ENCODE measurements around the gene NRIP2.
"Not testable (repeated sequence)": the region's sequence is repeated elsewhere in the genome, so short reads cannot be mapped to it uniquely, and the experiment has no call there.

The NRIP2 gene

GRCh38 chr12:2834581-2835491 is at the start of gene NRIP2:
Gene NRIP2 (minus strand): TSS chr12:2835035. CDS start chr12:2834983, 52 bp downstream.
- Mint-ChIP-seq H3K36me3 (ENCODE audit: low read depth) (peaks cover 46% of the 10 kb centered on the region), H3K27me3 (no peaks in the 10 kb centered on the region), H3K4me3 (no peak within 1 kb of the TSS), H3K4me1 (ENCODE audit: low read depth) (no peaks in the 10 kb centered on the region), H3K9me3 (no peaks in the 10 kb centered on the region), H3K27ac (no peak within 1 kb of the TSS)

- Mint-ChIP-seq H3K27ac (peak overlapping the region; percentile 24), H3K9me3 (no peaks in the 10 kb centered on the region), H3K27me3 (no peaks in the 10 kb centered on the region), H3K4me3 (peak overlapping the region; percentile 7), H3K36me3 (ENCODE audit: low read depth) (peaks cover 37% of the 10 kb centered on the region), H3K4me1 (ENCODE audit: low read depth) (peaks cover 42% of the 10 kb centered on the region)
These were observed 45.0 kb upstream of the NRIP2 start for GRCh38 chr12:2879853-2880252.

GRCh38 chr12:2877953-2878732 is 43.3 kb upstream of the NRIP2 start:
- Mint-ChIP-seq H3K4me3 (peak overlapping the region; percentile 99), H3K36me3 (ENCODE audit: low read depth) (peaks cover 41% of the 10 kb centered on the region), H3K27me3 (no peaks in the 10 kb centered on the region), H3K27ac (peak overlapping the region; percentile 96), H3K4me1 (ENCODE audit: low read depth) (peaks cover 37% of the 10 kb centered on the region), H3K9me3 (no peaks in the 10 kb centered on the region)

- Mint-ChIP-seq H3K4me3 (peak within 1 kb of the TSS; percentile 99), H3K27me3 (no peaks in the 10 kb centered on the region), H3K4me1 (ENCODE audit: low read depth) (peaks cover 37% of the 10 kb centered on the region), H3K9me3 (no peaks in the 10 kb centered on the region), H3K27ac (peak within 1 kb of the TSS; percentile 96), H3K36me3 (ENCODE audit: low read depth) (peaks cover 45% of the 10 kb centered on the region)
These were observed 42.5 kb upstream of the NRIP2 start, which contains the start of the genes FOXM1 and RHNO1 for GRCh38 chr12:2877047-2877952. Gene FOXM1 (minus strand): TSS chr12:2877174. CDS start chr12:2874478, 2,696 bp downstream. Gene RHNO1 (plus strand): TSS chr12:2877223. CDS start chr12:2885367, 8,144 bp downstream.

- peak overlapping the region; percentile 85 for H3K27ac Mint-ChIP-seq
- peaks cover 33% of the 10 kb centered on the region for H3K4me1 Mint-ChIP-seq (ENCODE audit: low read depth)
- H3K27me3 Mint-ChIP-seq = no peaks in the 10 kb centered on the region
- H3K36me3 Mint-ChIP-seq (ENCODE audit: low read depth) = peaks cover 41% of the 10 kb centered on the region
- no peaks in the 10 kb centered on the region for H3K9me3 Mint-ChIP-seq
- H3K4me3 Mint-ChIP-seq = peak overlapping the region; percentile 99
These were observed 41.7 kb upstream of the NRIP2 start for GRCh38 chr12:2876431-2877046.

GRCh38 chr12:2868986-2869632 is 34.3 kb upstream of the NRIP2 start:
- not testable (repeated sequence) for H3K9me3 Mint-ChIP-seq, H3K4me3 Mint-ChIP-seq, H3K27me3 Mint-ChIP-seq, H3K27ac Mint-ChIP-seq
- H3K4me1 Mint-ChIP-seq (ENCODE audit: low read depth) = peaks cover 23% of the 10 kb centered on the region
- H3K36me3 Mint-ChIP-seq (ENCODE audit: low read depth) = peaks cover 51% of the 10 kb centered on the region

GRCh38 chr12:2864198-2864597 is 29.4 kb upstream of the NRIP2 start:
- Mint-ChIP-seq H3K4me3 (no peak overlapping the region), H3K36me3 (ENCODE audit: low read depth) (peaks cover 77% of the 10 kb centered on the region), H3K27ac (no peak overlapping the region), H3K27me3 (no peaks in the 10 kb centered on the region), H3K9me3 (no peaks in the 10 kb centered on the region), H3K4me1 (ENCODE audit: low read depth) (peaks cover 23% of the 10 kb centered on the region)

GRCh38 chr12:2863402-2863801 is 28.6 kb upstream of the NRIP2 start:
- not testable (repeated sequence) for H3K27me3 Mint-ChIP-seq, H3K9me3 Mint-ChIP-seq, H3K27ac Mint-ChIP-seq, H3K4me3 Mint-ChIP-seq
- peaks cover 74% of the 10 kb centered on the region for H3K36me3 Mint-ChIP-seq (ENCODE audit: low read depth)
- peaks cover 15% of the 10 kb centered on the region for H3K4me1 Mint-ChIP-seq (ENCODE audit: low read depth)

GRCh38 chr12:2862876-2863275 is 28.0 kb upstream of the NRIP2 start:
- H3K9me3 Mint-ChIP-seq = no peaks in the 10 kb centered on the region
- no peak overlapping the region for H3K4me3 Mint-ChIP-seq
- H3K4me1 Mint-ChIP-seq (ENCODE audit: low read depth) = peaks cover 9% of the 10 kb centered on the region
- H3K36me3 Mint-ChIP-seq (ENCODE audit: low read depth) = peaks cover 75% of the 10 kb centered on the region
- no peak overlapping the region for H3K27ac Mint-ChIP-seq
- H3K27me3 Mint-ChIP-seq = no peaks in the 10 kb centered on the region

GRCh38 chr12:2860170-2860569 is 25.3 kb upstream of the NRIP2 start:
- Mint-ChIP-seq H3K27me3 (no peaks in the 10 kb centered on the region), H3K4me3 (no peak overlapping the region), H3K36me3 (ENCODE audit: low read depth) (peaks cover 65% of the 10 kb centered on the region), H3K4me1 (ENCODE audit: low read depth) (no peaks in the 10 kb centered on the region), H3K9me3 (no peaks in the 10 kb centered on the region), H3K27ac (no peak overlapping the region)

GRCh38 chr12:2858944-2859421 is 24.1 kb upstream of the NRIP2 start:
- peak overlapping the region; percentile 55 for H3K27ac Mint-ChIP-seq
- H3K27me3 Mint-ChIP-seq = no peaks in the 10 kb centered on the region
- H3K9me3 Mint-ChIP-seq = no peaks in the 10 kb centered on the region
- peaks cover 55% of the 10 kb centered on the region for H3K36me3 Mint-ChIP-seq (ENCODE audit: low read depth)
- H3K4me1 Mint-ChIP-seq (ENCODE audit: low read depth) = no peaks in the 10 kb centered on the region
- no peak overlapping the region for H3K4me3 Mint-ChIP-seq

GRCh38 chr12:2858334-2858733 is 23.5 kb upstream of the NRIP2 start:
- Mint-ChIP-seq H3K36me3 (ENCODE audit: low read depth) (peaks cover 49% of the 10 kb centered on the region), H3K4me1 (ENCODE audit: low read depth) (no peaks in the 10 kb centered on the region), H3K4me3 (no peak overlapping the region), H3K27ac (no peak overlapping the region), H3K9me3 (no peaks in the 10 kb centered on the region), H3K27me3 (no peaks in the 10 kb centered on the region)

GRCh38 chr12:2857576-2857975 is 22.7 kb upstream of the NRIP2 start:
- no peaks in the 10 kb centered on the region for H3K4me1 Mint-ChIP-seq (ENCODE audit: low read depth)
- H3K27me3 Mint-ChIP-seq = no peaks in the 10 kb centered on the region
- H3K36me3 Mint-ChIP-seq (ENCODE audit: low read depth) = peaks cover 42% of the 10 kb centered on the region
- H3K27ac Mint-ChIP-seq = no peak overlapping the region
- no peaks in the 10 kb centered on the region for H3K9me3 Mint-ChIP-seq
- no peak overlapping the region for H3K4me3 Mint-ChIP-seq

All from stimulated activated naive CD8-positive, alpha-beta T cell treated with anti-CD3 and anti-CD28 coated beads, Interleukin-15, Interleukin-2, amounts not matched to agents 100 ng/mL and 50 ng/mL, for 24 hours (primary cell).